Activated CD4-positive, CD25-positive, alpha-beta regulatory T cell treated with anti-CD3 and anti-CD28 coated beads, Interleukin-2, amount 50 U/mL, for 16 hours (primary cell): ENCODE data around the gene DNAJC2.
"Not testable (repeated sequence)": the region's sequence is repeated elsewhere in the genome, so short reads cannot be mapped to it uniquely, and the experiment has no call there.

Experiments used
- DNase-seq: peaks from one replicate; pipeline ENCODE4 v3.0.0-alpha.2; 2020; ENCODE audit warnings: low read depth, low spot score

The DNAJC2 gene

GRCh38 chr7:103266229-103266628, 78.3 kb downstream of the DNAJC2 start:
- not testable (repeated sequence) for DNase-seq

- DNase-seq: not testable (repeated sequence)
These were observed 80.5 kb downstream of the DNAJC2 start for GRCh38 chr7:103264054-103264453.
